GM12864 (cell line): ENCODE results near the gene MAF.

ENCODE experiments used
- DNase-seq: peaks from one replicate; pipeline ENCODE4 v3.0.0-alpha.2; 2011; ENCODE audit warnings: low read depth
- H3K4me3 ChIP-seq: 2 replicates; pipeline ENCODE4 v1.5.1; 2011; ENCODE audit warnings: mild to moderate bottlenecking, low read depth, low read length, control low read depth
- CTCF ChIP-seq: IDR thresholded peaks from 2 replicates; pipeline ENCODE4 v1.5.1; 2011; ENCODE audit warnings: low read depth, mild to moderate bottlenecking, moderate library complexity, low read length, control low read depth, inconsistent platforms; ENCODE audit errors: missing control alignments

Gene MAF

DNA sequence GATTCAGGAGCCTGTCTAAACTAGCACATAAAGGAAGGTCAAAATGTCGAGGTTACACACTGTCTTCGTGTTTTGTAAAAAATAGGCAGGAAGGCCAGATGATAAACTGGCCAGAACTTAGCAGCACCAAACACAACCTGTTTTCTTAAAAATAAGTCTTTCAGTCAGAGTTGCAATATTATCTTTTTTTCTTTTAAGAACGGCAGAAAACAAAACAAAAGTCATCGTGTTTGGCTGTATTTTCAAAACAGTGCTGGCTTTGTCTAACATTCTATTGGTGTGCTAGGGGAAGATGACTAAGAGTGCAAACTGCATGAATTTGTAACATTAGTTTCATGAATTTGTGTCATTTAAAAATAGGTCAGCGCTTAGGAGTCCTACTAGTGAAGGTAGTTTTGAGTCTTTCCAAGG, 5.3 kb downstream of the MAF start:
- DNase-seq = no peak

DNA sequence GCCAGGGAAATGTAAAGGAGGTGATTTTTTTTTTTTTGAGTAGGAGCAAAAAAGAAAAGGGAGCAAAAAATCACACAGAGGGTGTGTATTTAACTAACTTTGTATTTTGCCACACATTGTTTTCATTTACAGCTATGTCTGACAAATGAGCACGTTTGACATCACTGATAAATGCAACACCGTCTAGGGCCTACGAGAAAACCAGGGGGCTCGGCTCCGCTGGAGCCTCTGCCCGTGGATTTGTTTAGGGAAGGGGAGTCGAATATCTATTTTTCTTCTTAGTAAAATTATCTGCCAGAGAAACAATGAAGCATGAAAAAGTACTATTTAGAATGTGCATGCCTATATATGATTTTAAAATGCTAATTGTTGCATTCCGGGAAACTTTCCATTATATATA, 6.8 kb downstream of the MAF start:
- DNase-seq = no peak
- no peak for TF ChIP-seq CTCF
- H3K4me3 ChIP-seq = no peak overlapping the region

More for the DNA sequence above, 5.3 kb downstream of the MAF start:
- TF ChIP-seq CTCF = no peak
- no peak overlapping the region for H3K4me3 ChIP-seq

- no peak for DNase-seq
- H3K4me3 ChIP-seq = no peak overlapping the region
- no peak for TF ChIP-seq CTCF
These were observed 7.4 kb downstream of the MAF start for GRCh38 chr16:79593074-79593531.

DNA sequence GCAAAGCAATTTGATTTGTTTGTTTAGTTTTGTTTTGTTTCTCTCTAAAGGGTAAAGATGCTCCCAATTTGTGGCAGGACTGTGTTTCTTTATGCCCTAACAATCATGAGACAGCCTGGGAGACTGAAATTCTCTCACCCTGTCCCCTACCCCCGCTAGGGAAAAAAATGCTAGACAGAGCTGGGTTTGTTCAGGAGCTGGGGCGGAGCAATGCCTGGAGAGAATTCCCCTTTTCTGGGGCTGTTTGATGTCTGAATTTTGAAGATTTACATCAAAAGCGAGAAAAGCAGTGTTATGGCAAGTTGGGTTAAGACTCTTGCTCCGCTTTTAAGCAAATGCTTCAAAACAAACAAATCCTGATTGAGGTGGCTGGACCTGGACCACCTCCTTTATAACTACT, 8.4 kb downstream of the MAF start:
- no peak overlapping the region for H3K4me3 ChIP-seq
- TF ChIP-seq CTCF = no peak
- no peak for DNase-seq

GRCh38 chr16:79589601-79590102, 10.9 kb downstream of the MAF start:
- no peak for DNase-seq
- TF ChIP-seq CTCF = no peak
- no peak overlapping the region for H3K4me3 ChIP-seq

- TF ChIP-seq CTCF = no peak
- H3K4me3 ChIP-seq = no peak overlapping the region
- no peak for DNase-seq
These were observed 12.6 kb downstream of the MAF start for GRCh38 chr16:79587897-79588296.

GRCh38 chr16:79587296-79587695, 13.2 kb downstream of the MAF start:
- no peak overlapping the region for H3K4me3 ChIP-seq
- no peak for TF ChIP-seq CTCF
- DNase-seq = no peak
